Activated T-cell treated with anti-CD3 and anti-CD28 coated beads, Interleukin-2, amount 50 U/mL, for 4 hours (primary cell): Measurements from ENCODE around the gene ROMO1. TPM values are rescaled to one million over a fixed set of nuclear protein-coding genes. Genes with fewer than 3 reads are reported as not detected.
A peak's percentile ranks its signal among the peaks of the same experiment; 100 is the strongest.
"Not testable (repeated sequence)": the region's sequence is repeated elsewhere in the genome, so short reads cannot be mapped to it uniquely, and the experiment has no call there.

ENCODE experiments used
- ATAC-seq, 2 donors: fragments of 200-7000 bp; cut with Tn5 transposase; one replicate each; pipeline ENCODE4 v1.10.0; 2021
- DNase-seq: peaks from one replicate; pipeline ENCODE4 v3.0.0-alpha.2; 2020
- H3K27me3 Mint-ChIP-seq: one replicate; pipeline ENCODE4 v1.8.0; 2021; ENCODE audit warnings: low read depth, mixed read lengths
- H3K36me3 Mint-ChIP-seq: one replicate; pipeline ENCODE4 v1.8.0; 2022; ENCODE audit warnings: mixed read lengths; ENCODE audit not compliant: insufficient read depth
- H3K4me1 Mint-ChIP-seq: one replicate; pipeline ENCODE4 v1.8.0; 2021; ENCODE audit warnings: low read depth, mixed read lengths
- H3K4me3 Mint-ChIP-seq: one replicate; pipeline ENCODE4 v1.8.0; 2021; ENCODE audit warnings: mild to moderate bottlenecking, moderate library complexity, mixed read lengths
- H3K9me3 Mint-ChIP-seq: one replicate; pipeline ENCODE4 v1.8.0; 2021; ENCODE audit warnings: mixed read lengths
- total RNA-seq, 3 donors: library from RNA; stranded (reverse); gene quantifications; one replicate each; pipeline ENCODE4 v1.2.1, GENCODE V29; 2021

ROMO1 gene
- total RNA-seq, 3 donors from 2014 or later, result 160 to 171 (median 171) TPM

DNA sequence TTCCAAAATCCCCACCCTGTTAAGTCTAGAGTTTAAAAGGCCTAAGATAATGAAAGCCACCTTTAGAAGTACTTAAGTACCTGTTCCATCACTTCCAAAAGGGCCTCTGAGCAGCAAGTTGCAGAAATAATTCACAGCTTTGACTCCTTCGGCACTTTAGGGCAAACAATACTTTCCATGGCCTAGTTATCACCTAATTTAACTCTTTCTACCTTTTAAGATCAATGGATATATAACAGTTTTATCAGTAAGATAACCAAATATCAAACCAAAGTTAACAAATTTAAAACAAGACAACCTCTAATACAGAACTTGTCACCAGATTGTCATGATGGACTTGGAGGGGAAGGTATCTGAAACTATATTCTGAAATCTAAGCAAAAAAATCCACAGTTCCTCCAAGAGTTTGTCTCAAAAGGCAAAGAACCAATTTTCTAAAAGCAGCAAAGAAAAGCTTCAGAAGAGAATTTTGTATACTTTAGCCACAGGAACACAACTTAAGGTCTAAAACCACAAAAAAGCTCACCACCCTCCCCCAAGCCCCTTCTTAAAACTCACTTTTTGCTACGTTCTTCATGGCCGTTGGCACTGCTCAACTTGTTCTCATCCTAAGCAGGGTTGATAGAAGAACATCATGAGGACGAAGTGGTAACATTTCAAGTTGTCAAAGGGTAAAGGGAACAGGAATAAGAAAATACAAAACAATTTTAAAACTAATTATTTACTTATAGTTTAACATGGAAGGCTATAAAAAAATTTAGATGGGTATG lies 39.4 kb downstream of the ROMO1 start:
- H3K4me1 Mint-ChIP-seq, result peaks cover 54% of the 10 kb centered on the region
- peaks cover 52% of the 10 kb centered on the region for H3K36me3 Mint-ChIP-seq

DNA sequence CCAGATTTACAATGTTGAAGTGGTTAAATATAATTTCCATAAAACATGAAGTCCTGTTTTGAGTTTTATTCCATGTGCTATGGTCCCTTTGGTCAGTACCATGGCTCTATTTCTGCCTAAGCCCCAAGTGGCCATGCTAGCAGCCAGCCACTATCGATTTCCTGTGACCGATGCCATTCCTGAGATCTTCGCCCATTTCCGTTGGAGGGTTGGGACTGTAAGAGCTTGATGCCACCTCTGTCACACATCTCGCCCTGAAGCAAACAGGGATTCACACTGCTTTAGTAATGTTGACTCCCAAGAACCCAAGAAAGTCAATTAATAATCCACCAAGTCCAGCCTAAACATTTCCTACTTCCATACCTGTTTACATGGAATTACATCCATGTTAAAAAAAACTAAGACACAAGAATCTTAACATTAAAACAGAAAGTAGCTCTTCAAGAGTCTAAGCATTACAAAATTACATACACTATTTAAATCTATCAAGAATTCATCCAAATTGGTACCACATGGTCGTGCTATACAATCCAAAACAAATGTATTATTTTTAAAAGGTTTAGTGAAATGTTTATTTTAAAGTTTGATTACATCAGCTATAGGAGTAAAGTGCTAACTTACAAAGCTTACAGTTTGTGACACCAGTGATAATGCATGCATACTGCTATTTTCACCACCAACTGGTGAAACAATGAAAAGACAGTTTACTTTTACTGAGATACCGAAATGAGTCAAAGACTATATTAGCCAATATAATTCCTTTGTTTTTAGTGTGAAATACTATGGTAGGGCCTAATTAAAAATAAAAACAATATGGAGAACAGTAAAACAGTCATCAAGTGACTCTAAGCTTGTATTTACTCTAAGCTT lies 40.3 kb downstream of the ROMO1 start:
- no peak for DNase-seq
- H3K27me3 Mint-ChIP-seq, result no peaks in the 10 kb centered on the region
- peaks cover 44% of the 10 kb centered on the region for H3K36me3 Mint-ChIP-seq
- ATAC-seq, result no peak
- peaks cover 54% of the 10 kb centered on the region for H3K4me1 Mint-ChIP-seq
- peak overlapping the region; percentile 94 for H3K4me3 Mint-ChIP-seq
- H3K9me3 Mint-ChIP-seq, result no peaks in the 10 kb centered on the region

More for the DNA sequence above, 39.4 kb downstream of the ROMO1 start:
- H3K4me3 Mint-ChIP-seq, result peak overlapping the region; percentile 81
- ATAC-seq (no peak), DNase-seq (no peak)
- H3K9me3 Mint-ChIP-seq, result no peaks in the 10 kb centered on the region
- no peaks in the 10 kb centered on the region for H3K27me3 Mint-ChIP-seq

DNA sequence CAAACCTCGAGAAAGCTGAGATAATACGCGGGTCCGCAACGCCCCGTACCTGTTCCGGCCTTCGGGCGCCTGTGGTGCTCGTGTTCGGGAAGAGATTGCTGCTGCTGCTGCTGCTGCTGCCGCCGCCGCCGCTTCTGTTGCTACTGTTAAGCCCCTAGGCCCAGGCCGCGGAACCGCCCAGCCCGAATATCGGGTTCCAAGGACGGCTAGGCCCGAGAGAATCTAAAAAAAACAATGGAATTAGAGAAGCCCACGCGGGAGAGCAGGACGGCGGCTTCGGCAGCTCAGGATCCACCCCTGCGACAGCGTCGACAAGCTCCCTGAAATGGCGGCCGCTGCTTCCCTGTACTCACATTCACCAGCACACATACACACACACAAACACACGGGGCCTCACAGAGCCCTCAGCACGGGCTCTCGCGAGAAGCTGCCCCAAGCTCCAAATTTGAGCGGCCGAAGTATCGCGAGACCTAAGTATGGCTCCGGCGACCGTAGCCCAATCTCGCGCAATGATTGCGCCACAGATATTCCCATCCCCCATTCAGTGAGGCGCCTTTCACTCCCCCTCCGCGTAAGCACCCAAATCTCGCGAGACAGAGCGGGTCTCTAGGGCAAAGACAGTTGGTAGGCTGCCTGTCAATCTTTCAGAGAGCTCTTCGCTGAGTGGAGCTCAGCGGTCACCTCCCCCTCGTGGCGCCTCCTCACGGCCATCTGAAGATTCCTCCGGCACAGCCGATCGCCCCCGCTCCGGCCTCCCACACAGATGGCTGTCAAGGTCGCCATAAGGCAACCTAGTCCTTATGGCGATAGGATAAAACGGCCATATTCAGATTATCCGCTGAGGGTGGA lies 42.9 kb downstream of the ROMO1 start, which contains the start of gene RBM39:
Gene RBM39, minus strand, starts transcription at position 369 of the 849 bp plus-strand sequence. CDS start 1,386 bp downstream, outside the sequence.
- DNase-seq (peak; percentile 99), ATAC-seq (peak; percentile 86 to 89)
- peaks cover 36% of the 10 kb centered on the region for H3K4me1 Mint-ChIP-seq
- H3K36me3 Mint-ChIP-seq, result peaks cover 33% of the 10 kb centered on the region
- peak within 1 kb of the TSS; percentile 94 for H3K4me3 Mint-ChIP-seq
- H3K9me3 Mint-ChIP-seq, result no peaks in the 10 kb centered on the region
- H3K27me3 Mint-ChIP-seq, result no peaks in the 10 kb centered on the region

DNA sequence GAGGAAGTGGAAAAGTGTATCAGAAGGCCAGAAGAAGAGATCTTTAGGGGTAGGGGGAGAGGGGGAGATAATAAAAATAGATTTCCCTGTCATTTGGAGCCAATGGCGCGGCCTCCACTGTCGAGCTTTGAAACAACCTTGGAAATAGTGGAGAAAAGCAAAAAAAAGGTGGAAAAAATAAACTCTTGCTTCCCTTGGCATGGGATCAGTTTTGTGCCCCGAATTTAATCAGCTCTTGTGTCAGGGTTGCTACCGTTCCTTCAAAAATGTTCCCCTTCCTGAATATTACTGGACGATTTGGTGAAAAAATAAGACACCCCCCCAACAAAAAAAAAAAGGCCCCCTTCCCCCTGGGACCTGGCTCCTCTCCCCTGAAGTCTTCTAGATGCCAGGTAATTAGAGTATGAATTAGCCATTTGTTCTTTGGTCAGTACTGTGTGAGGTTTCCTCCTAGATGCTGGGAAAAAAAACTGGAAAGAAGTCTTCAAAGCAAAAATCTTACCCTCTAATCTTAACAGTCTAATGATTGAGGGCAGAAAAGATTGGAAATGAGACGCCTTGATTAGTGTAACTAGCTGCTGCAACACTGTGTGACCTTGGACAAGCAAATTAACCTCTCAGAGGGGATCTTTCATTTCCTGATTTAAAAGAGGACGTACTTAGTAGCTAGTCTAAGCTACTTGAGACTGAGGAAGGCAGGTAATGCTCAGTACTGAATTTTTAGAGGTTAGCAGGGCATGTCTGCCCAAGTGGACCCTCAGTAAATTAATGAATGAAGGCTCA lies 43.7 kb downstream of the ROMO1 start:
- peak overlapping the region; percentile 94 for H3K4me3 Mint-ChIP-seq
- H3K27me3 Mint-ChIP-seq, result no peaks in the 10 kb centered on the region
- DNase-seq (no peak), ATAC-seq (no peak)
- H3K36me3 Mint-ChIP-seq, result peaks cover 28% of the 10 kb centered on the region
- H3K9me3 Mint-ChIP-seq, result no peaks in the 10 kb centered on the region
- H3K4me1 Mint-ChIP-seq, result peaks cover 35% of the 10 kb centered on the region

DNA sequence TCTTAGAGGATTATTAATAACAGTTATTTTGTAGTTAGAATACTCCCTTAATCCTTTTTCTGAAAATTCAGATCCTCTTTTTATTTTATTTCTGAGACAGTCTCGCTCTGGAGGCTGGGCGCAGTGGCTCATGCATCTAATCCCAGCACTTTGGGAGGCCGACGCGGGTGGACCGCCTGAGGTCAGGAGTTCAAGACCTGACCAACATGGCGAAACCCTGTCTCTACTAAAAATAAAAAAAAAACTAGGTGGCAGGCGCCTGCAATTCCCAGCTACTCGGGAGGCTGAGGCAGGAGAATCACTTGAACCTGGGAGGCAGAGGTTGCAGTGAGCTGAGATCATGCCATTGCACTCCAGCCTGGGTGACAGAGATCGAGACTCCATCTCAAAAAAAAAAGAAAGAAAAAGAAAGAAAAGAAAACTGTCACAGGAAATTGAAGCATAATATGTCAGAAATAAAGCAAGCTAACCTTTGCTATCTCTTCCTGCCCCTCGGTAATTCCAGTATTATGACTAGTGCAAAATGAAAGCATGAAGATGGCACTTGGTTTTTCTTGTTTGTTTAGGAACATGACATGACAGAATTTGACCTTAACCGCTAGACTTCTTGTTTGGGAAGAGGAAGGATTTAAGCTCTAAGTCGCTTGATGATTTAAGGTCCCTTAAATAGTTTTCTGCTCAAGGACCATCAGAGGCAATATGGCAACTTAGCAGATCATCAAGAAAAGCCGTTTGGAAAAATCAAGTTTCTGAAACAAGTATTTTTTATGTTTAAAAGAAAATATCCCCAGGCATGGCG lies 44.7 kb downstream of the ROMO1 start:
- ATAC-seq (no peak), DNase-seq (no peak)
- Mint-ChIP-seq H3K4me1 (peaks cover 28% of the 10 kb centered on the region), H3K4me3 (peak overlapping the region; percentile 94), H3K36me3 (peaks cover 18% of the 10 kb centered on the region), H3K9me3 (no peaks in the 10 kb centered on the region), H3K27me3 (no peaks in the 10 kb centered on the region)

DNA sequence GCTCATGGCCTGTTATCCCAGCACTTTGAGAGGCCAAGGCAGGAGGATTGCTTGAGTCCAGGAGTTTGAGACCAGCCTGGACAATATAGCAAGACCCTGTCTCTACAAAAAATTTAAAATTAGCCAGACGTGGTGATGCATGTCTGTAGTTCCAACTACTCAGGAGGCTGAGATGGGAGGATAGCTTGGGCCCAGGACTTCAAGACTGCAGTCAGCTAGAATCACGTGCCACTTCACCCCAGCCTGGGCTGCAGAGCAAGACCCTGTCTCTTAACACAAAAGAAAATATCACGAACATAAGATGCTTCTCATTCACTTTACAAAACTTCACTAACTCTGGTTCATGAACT lies 45.3 kb downstream of the ROMO1 start:
- peaks cover 24% of the 10 kb centered on the region for H3K4me1 Mint-ChIP-seq
- H3K36me3 Mint-ChIP-seq, result peaks cover 15% of the 10 kb centered on the region
- H3K4me3 Mint-ChIP-seq, result peak overlapping the region; percentile 94
- ATAC-seq, DNase-seq, H3K27me3 Mint-ChIP-seq, H3K9me3 Mint-ChIP-seq: not testable (repeated sequence)

Other genes with a start within 250 kb of the ROMO1 start
- 10 to 100 TPM; 27.7 to 31.9 (median 30.9) TPM for gene CEP250, start 243.8 kb upstream of the ROMO1 start, total RNA-seq
- not detected for gene C20orf173, start 169.8 kb upstream of the ROMO1 start, total RNA-seq
- 100 to 1,000 TPM; 127 to 130 (median 128) TPM for gene ERGIC3, start 157.3 kb upstream of the ROMO1 start, total RNA-seq
- gene SPAG4, start 83.6 kb upstream of the ROMO1 start, total RNA-seq, result 1 to 10 TPM; 1.6 to 2.5 (median 1.9) TPM
- gene CPNE1, start 34.5 kb upstream of the ROMO1 start, total RNA-seq, result 100 to 1,000 TPM; 229 to 264 (median 257) TPM
- gene RBM12, start 34.5 kb upstream of the ROMO1 start, total RNA-seq, result 100 to 1,000 TPM; 135 to 137 (median 136) TPM
- 10 to 100 TPM; 29.0 to 39.4 (median 38.4) TPM for gene NFS1, start 53 bp upstream of the ROMO1 start, total RNA-seq
- gene RBM39, start 42.9 kb downstream of the ROMO1 start, total RNA-seq, result 100 to 1,000 TPM; 336 to 375 (median 337) TPM
- gene PHF20, start 72.6 kb downstream of the ROMO1 start, total RNA-seq, result 10 to 100 TPM; 47.7 to 59.4 (median 48.8) TPM